Measurements from ENCODE around the gene SDHAF3.
"Not testable (repeated sequence)": the region's sequence is repeated elsewhere in the genome, so short reads cannot be mapped to it uniquely, and the experiment has no call there.

Gene SDHAF3

GRCh38 chr7:97126483-97127171 lies 9.1 kb downstream of the SDHAF3 start:
- DNase-seq = no peak

GRCh38 chr7:97128736-97129135 lies 11.2 kb downstream of the SDHAF3 start:
- no peak for DNase-seq

- DNase-seq = no peak
These were observed 13.1 kb downstream of the SDHAF3 start for GRCh38 chr7:97130417-97131139.

- DNase-seq = no peak
These were observed 15.7 kb downstream of the SDHAF3 start for GRCh38 chr7:97133159-97133558.

GRCh38 chr7:97138830-97139229 lies 21.3 kb downstream of the SDHAF3 start:
- no peak for DNase-seq

- peak; percentile 47 for DNase-seq
These were observed 27.6 kb downstream of the SDHAF3 start for GRCh38 chr7:97145068-97145467.

- no peak for DNase-seq
These were observed 32.3 kb downstream of the SDHAF3 start for GRCh38 chr7:97149843-97150242.

GRCh38 chr7:97155897-97156418 lies 38.5 kb downstream of the SDHAF3 start:
- DNase-seq = no peak

GRCh38 chr7:97159984-97160383 lies 42.5 kb downstream of the SDHAF3 start:
- DNase-seq = not testable (repeated sequence)

- DNase-seq = not testable (repeated sequence)
These were observed 44.1 kb downstream of the SDHAF3 start for GRCh38 chr7:97161609-97162008.

GRCh38 chr7:97166308-97166707 lies 48.8 kb downstream of the SDHAF3 start:
- DNase-seq = no peak

GRCh38 chr7:97167176-97167575 lies 49.7 kb downstream of the SDHAF3 start:
- no peak for DNase-seq

- no peak for DNase-seq
These were observed 50.3 kb downstream of the SDHAF3 start for GRCh38 chr7:97167749-97168148.

GRCh38 chr7:97174303-97174702 lies 56.8 kb downstream of the SDHAF3 start:
- DNase-seq = no peak

GRCh38 chr7:97179454-97180104 lies 62.1 kb downstream of the SDHAF3 start:
- DNase-seq = peak; percentile 35

GRCh38 chr7:97187067-97187466 lies 69.6 kb downstream of the SDHAF3 start:
- DNase-seq = no peak

- DNase-seq = not testable (repeated sequence)
These were observed 78.7 kb downstream of the SDHAF3 start for GRCh38 chr7:97196174-97196573.

- no peak for DNase-seq
These were observed 81.1 kb downstream of the SDHAF3 start for GRCh38 chr7:97198596-97198995.

- DNase-seq = no peak
These were observed 82.5 kb downstream of the SDHAF3 start for GRCh38 chr7:97200018-97200417.

- no peak for DNase-seq
These were observed 86.5 kb downstream of the SDHAF3 start for GRCh38 chr7:97203957-97204356.

GRCh38 chr7:97204821-97205220 lies 87.3 kb downstream of the SDHAF3 start:
- DNase-seq = no peak

GRCh38 chr7:97215556-97215955 lies 98.1 kb downstream of the SDHAF3 start:
- no peak for DNase-seq

GRCh38 chr7:97218767-97219166 lies 101.3 kb downstream of the SDHAF3 start:
- no peak for DNase-seq

GRCh38 chr7:97219237-97219636 lies 101.7 kb downstream of the SDHAF3 start:
- DNase-seq = no peak

Measured in NCI-H1694 treated with DMSO at 0.1 percent for 48 hours (cell line).